DMS114 treated with DMSO at 0.1 percent for 48 hours (cell line): ENCODE results near the gene APEH.
"Not testable (repeated sequence)": the region's sequence is repeated elsewhere in the genome, so short reads cannot be mapped to it uniquely, and the experiment has no call there.

Experiments used
- DNase-seq: peaks from one replicate; lab custom pipeline; 2025; ENCODE audit not compliant: unreplicated experiment; lab: John Stamatoyannopoulos, UW

The APEH gene

GRCh38 chr3:49689046-49689907, 15.1 kb downstream of the APEH start, which contains the start of the genes MST1 and RNF123:
Gene MST1, minus strand, starts transcription at chr3:49689474. Its CDS starts 783 bp downstream, at chr3:49688691.
Gene RNF123, plus strand, starts transcription at chr3:49689557. Its CDS starts 1,609 bp downstream, at chr3:49691166.
- no peak for DNase-seq

- DNase-seq: not testable (repeated sequence)
Measured at GRCh38 chr3:49689908-49690624, 15.9 kb downstream of the APEH start.

GRCh38 chr3:49690856-49691255, 16.7 kb downstream of the APEH start:
- not testable (repeated sequence) for DNase-seq

- DNase-seq: not testable (repeated sequence)
Measured at GRCh38 chr3:49691481-49691880, 17.3 kb downstream of the APEH start.

- DNase-seq: not testable (repeated sequence)
Measured at GRCh38 chr3:49694409-49695070, 20.4 kb downstream of the APEH start.

DNA sequence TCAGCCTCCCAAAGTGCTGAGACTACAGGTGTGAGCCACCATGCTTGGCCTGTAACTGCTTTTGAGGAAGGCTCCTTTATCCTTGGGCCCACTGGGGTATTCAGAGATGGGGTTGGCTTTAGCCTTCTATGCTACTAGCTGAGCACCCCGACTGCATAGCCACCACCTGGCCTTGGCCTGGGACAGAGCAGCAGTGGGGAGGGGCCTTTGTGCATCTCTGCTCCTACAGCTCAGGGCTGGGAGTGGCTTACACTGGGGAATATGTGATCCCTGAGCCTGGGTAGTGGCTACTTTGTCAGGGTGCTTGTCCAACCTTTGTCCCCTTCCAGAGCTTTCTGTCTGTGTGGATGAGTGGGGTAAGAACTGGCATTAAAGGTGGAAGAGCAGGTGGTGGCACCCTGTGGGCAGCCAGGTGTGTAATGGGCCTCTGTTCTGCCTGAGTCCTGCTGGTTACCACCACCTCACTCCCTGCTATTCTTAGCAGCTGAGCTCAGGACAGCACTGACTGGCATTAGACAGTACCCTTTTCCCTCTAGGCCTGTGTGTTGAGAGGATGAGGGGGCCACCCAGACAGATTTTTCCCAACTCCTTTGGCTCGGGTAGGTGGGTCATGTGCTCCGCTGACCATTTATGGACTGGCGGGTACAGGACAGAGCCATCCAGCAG, 21.3 kb downstream of the APEH start:
- not testable (repeated sequence) for DNase-seq

GRCh38 chr3:49699281-49699979, 25.3 kb downstream of the APEH start:
- DNase-seq: no peak

- no peak for DNase-seq
Measured at GRCh38 chr3:49700014-49700413, 25.9 kb downstream of the APEH start.

DNA sequence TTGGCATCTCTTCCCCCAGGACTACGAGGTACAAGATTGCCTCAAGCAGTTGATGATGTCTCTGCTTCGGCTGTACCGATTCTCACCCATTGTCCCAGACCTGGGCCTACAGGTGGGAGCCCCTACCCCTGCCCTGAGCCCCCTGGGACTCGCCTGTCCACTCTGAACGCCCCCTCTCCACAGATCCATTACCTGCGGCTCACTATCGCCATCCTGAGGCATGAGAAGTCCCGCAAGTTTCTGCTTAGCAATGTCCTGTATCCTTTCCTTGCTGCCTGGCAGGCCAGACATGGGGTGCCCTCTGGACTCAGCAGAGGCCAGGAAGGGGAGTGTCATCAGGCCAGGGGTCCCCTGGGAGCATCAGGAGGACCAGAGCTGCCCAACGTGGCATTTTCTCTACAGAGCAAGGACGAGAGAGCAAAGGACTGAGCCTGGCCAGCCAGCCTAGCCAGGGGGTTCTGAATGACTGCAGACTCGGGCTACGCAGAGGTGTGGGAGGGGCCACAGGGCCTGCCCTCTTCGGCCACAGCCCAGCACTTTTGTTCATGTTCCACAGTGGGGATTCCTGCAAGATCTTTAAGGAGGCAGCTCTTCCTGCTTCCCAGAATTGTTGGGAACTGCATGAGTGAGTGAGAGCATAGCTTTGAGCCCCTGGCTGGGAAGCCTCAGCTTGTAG, 26.4 kb downstream of the APEH start:
- no peak for DNase-seq

DNA sequence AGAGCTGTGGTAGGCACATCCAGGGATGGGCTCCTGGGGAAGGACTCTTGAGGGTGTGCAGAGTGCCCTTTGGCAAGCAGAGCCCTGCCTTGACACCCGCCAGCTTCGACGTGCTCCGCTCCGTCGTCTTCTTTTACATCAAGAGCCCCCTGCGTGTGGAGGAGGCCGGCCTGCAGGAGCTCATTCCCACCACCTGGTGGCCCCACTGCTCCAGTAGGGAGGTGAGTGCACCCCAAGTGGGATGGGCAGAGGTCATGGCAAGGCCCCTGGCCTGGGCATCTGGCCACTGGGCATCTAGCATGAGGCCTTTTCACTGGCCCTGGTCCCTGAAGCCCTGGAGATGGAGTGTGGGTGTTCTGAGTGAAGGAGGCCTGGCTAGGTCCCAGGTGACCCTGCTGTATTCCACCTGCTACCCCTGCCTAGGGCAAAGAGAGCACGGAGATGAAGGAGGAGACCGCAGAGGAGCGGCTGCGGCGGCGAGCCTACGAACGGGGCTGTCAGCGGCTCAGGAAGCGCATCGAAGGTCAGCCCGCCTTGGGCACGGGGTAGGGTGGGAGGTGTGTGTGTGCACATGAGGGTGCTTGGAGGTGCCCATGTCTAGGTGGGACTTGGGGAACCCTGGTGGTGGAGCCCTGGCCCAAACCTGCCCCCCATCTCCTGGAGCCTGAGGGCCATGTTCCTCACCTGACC, 27.4 kb downstream of the APEH start:
- no peak for DNase-seq

- DNase-seq: no peak
Measured at GRCh38 chr3:49702672-49703071, 28.5 kb downstream of the APEH start.

- DNase-seq: peak; percentile 20
Measured at GRCh38 chr3:49703443-49703927, 29.3 kb downstream of the APEH start.

- no peak for DNase-seq
Measured at GRCh38 chr3:49703956-49704355, 29.8 kb downstream of the APEH start.

GRCh38 chr3:49704629-49705028, 30.5 kb downstream of the APEH start:
- DNase-seq: no peak

DNA sequence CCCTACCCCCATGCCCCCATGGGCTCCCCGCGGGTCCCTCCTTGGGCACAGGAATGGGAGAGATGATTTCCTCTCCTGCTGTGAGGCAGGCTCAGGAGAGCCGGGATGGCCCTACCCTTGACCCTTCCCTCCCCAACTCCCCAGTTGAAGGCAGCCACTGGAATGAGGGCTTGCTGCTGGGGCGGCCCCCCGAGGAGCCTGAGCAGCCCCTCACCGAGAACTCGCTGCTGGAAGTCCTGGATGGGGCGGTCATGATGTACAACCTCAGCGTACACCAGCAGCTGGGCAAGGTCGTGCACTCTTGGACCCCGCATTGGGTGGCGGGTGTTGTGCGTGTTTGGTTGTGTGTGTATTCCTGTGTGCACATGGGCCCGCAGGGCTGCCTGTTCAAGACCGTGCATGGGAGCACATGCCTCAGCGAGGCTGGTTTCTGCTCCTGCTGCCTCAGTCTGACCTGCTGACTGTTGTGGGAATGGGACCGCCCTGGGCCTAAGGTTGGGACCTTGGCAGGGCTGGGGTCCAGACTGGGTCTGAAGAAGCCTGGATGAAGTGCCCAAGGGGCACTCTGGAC, 31.3 kb downstream of the APEH start:
- DNase-seq: no peak

DNA sequence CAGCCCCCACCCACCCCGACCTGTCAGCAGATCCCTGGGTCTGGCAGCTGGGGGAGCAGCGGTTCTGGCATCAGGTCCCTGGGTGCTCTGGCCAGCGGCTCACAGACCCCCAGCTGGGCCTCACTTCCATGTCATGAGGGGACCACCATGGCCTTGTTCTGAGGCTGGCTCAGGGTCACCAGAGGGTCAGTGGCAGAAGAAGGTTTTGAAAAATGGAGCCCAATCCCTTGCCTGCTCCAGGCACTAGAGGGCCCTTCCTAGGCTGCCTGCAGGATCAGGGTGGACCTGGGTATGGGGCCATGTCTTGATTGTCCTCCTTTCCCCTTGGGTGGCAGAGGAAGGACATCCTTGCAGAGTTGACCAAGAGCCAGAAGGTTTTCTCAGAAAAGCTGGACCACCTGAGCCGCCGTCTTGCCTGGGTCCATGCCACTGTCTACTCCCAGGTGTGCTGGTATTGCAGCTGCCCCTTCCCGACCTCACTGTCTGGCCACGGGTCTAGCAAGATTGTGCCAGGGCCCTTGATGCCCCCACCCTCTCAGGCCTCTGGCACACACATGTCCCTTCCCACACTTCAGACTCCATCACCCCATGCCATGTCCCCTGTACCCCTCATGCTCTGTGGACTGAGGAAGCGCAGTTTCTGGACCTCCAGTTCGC, 32.4 kb downstream of the APEH start:
- no peak for DNase-seq

- DNase-seq: no peak
Measured at GRCh38 chr3:49707113-49707480, 32.9 kb downstream of the APEH start.

DNA sequence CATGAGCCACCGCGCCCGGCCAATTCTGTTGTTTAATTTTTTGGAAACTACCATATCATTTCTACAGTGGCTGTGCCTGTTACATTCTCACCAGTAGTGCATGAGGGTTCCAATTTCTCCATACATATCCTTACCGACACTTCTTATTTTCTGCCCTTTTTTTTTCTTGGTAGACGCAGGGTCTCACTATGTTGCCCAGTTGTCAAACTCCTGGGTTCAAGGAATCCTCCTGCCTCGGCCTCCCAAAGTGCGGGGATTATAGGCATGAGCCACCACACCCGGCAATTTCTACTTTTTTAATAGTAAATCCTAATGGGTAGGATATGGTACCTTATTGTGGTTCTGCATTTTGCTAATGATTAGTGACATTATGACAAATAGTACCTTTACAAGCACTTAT, 35.7 kb downstream of the APEH start:
- DNase-seq: no peak
